Peyer's patch (tissue), 4 donors: Measurements from ENCODE around the gene SMAD2.

ENCODE experiments used
- CTCF ChIP-seq, 6 experiments: fragments of 450-650 bp in 4 of 6; fragments of 200-600 bp in 2 of 6; sonication (generic) in 1 of 6; IDR thresholded peaks; one replicate each; pipeline ENCODE4 v1.5.1; 2017 to 2019; ENCODE audit warnings: antibody characterized with exemption in 6 of 6, mild to moderate bottlenecking in 3 of 6, moderate library complexity in 1 of 6
- POLR2A ChIP-seq, 2 donors: fragments of 450-650 bp; IDR thresholded peaks; one replicate each; pipeline ENCODE4 v1.5.1; 2017; ENCODE audit warnings: antibody characterized with exemption in 2 of 2, mild to moderate bottlenecking in 2 of 2, moderate library complexity in 2 of 2

GRCh38 chr18:47901624-47902362 is 28.7 kb downstream of the SMAD2 start:
- TF ChIP-seq CTCF (IDR thresholded peaks at IDR 0.05) (no peak), POLR2A (IDR thresholded peaks at IDR 0.05) (no peak)
